PC-9 (cell line): ENCODE measurements around the gene S100A9.

Source experiments
- EZH2 ChIP-seq: fragments of 200-600 bp; sonication (generic); IDR thresholded peaks from 2 replicates; pipeline ENCODE4 v1.8.0; 2017; ENCODE audit warnings: antibody characterized with exemption, low read depth
- TF ChIP-seq, protein P1 (sequence below): fragments of 200-600 bp; sonication (generic); conservative IDR thresholded peaks from 2 replicates; pipeline ENCODE4 v1.6.1; 2017; ENCODE audit warnings: mixed run types, antibody characterized with exemption, mild to moderate bottlenecking, moderate library complexity

DNA sequence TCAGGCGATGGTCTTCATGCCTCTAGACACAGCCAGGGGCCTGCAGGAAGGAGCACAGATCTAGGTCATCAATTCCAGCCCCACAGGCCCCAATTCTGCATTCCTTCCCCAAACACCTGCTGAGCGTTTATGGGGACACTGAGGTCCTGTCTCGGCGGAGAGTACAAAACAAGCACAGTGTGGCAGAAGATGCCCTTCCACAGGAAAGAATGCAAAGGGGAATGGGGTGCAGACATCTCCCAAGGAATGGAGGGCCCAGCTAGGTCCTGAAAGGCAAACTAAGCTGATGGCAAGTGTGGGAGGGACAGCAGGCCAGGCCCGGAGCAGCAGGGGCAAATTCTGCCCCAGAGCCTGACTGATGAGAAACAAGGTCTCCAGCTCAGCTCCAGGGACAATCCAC, 36.7 kb downstream of the S100A9 start:
- TF ChIP-seq, protein P1, sequence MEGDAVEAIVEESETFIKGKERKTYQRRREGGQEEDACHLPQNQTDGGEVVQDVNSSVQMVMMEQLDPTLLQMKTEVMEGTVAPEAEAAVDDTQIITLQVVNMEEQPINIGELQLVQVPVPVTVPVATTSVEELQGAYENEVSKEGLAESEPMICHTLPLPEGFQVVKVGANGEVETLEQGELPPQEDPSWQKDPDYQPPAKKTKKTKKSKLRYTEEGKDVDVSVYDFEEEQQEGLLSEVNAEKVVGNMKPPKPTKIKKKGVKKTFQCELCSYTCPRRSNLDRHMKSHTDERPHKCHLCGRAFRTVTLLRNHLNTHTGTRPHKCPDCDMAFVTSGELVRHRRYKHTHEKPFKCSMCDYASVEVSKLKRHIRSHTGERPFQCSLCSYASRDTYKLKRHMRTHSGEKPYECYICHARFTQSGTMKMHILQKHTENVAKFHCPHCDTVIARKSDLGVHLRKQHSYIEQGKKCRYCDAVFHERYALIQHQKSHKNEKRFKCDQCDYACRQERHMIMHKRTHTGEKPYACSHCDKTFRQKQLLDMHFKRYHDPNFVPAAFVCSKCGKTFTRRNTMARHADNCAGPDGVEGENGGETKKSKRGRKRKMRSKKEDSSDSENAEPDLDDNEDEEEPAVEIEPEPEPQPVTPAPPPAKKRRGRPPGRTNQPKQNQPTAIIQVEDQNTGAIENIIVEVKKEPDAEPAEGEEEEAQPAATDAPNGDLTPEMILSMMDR = no peak; the same call in 1 of the 2 replicates
- TF ChIP-seq EZH2 = no peak
